ENCODE results near the gene MAST2. TPM values are rescaled to one million over a fixed set of nuclear protein-coding genes. Genes with fewer than 3 reads are reported as not detected.

Gene MAST2
- total RNA-seq, 1 donor from 2014 or later, result 63.9 TPM

- no peak overlapping the region for H3K27ac Mint-ChIP-seq (ENCODE audit: unreplicated experiment)
These were observed 266.9 kb downstream of the MAST2 start for GRCh38 chr1:46070164-46070814.

GRCh38 chr1:46072975-46073374 lies 269.6 kb downstream of the MAST2 start:
- no peak for DNase-seq (ENCODE audit: extremely low spot score, unreplicated experiment)
- no peaks in the 10 kb centered on the region for H3K27me3 Mint-ChIP-seq (ENCODE audit: unreplicated experiment)
- H3K9me3 Mint-ChIP-seq (ENCODE audit: unreplicated experiment), result no peaks in the 10 kb centered on the region

More at GRCh38 chr1:46070164-46070814, 266.9 kb downstream of the MAST2 start:
- H3K27me3 Mint-ChIP-seq (ENCODE audit: unreplicated experiment), result no peaks in the 10 kb centered on the region
- TF ChIP-seq, protein P1, sequence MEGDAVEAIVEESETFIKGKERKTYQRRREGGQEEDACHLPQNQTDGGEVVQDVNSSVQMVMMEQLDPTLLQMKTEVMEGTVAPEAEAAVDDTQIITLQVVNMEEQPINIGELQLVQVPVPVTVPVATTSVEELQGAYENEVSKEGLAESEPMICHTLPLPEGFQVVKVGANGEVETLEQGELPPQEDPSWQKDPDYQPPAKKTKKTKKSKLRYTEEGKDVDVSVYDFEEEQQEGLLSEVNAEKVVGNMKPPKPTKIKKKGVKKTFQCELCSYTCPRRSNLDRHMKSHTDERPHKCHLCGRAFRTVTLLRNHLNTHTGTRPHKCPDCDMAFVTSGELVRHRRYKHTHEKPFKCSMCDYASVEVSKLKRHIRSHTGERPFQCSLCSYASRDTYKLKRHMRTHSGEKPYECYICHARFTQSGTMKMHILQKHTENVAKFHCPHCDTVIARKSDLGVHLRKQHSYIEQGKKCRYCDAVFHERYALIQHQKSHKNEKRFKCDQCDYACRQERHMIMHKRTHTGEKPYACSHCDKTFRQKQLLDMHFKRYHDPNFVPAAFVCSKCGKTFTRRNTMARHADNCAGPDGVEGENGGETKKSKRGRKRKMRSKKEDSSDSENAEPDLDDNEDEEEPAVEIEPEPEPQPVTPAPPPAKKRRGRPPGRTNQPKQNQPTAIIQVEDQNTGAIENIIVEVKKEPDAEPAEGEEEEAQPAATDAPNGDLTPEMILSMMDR (IDR thresholded peaks at IDR 0.05), result no peak
- no peak for DNase-seq (ENCODE audit: extremely low spot score, unreplicated experiment)
- H3K4me3 Mint-ChIP-seq (ENCODE audit: unreplicated experiment), result no peak overlapping the region
- no peaks in the 10 kb centered on the region for H3K9me3 Mint-ChIP-seq (ENCODE audit: unreplicated experiment)
- H3K36me3 Mint-ChIP-seq (ENCODE audit: unreplicated experiment), result peaks cover 21% of the 10 kb centered on the region
- H3K4me1 Mint-ChIP-seq (ENCODE audit: unreplicated experiment), result peaks cover 2% of the 10 kb centered on the region

DNA sequence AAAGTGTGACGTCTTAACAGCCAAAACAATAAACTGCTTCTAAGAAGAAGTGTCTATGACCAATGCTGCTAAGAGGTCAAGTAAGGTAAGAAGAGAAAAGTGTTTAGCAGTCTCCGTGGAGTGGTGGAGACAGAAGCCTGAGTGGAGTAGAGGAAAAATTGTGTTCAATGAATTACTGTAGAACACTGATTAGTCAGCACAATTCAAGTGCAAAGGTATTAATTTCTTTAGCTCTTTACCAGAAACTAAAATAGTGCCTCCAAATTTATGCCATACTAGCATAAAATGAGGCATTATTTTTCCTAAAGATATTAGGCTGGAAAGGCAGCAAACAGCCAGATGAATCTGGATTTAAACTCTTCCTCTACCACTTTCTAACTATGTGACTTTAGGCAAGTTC lies 272.9 kb downstream of the MAST2 start:
- H3K9me3 Mint-ChIP-seq (ENCODE audit: unreplicated experiment), result no peaks in the 10 kb centered on the region
- DNase-seq (ENCODE audit: extremely low spot score, unreplicated experiment), result no peak
- no peak overlapping the region for H3K4me3 Mint-ChIP-seq (ENCODE audit: unreplicated experiment)
- H3K27ac Mint-ChIP-seq (ENCODE audit: unreplicated experiment), result no peak overlapping the region
- TF ChIP-seq, protein P1 (IDR thresholded peaks at IDR 0.05), result no peak
- peaks cover 22% of the 10 kb centered on the region for H3K36me3 Mint-ChIP-seq (ENCODE audit: unreplicated experiment)
- no peaks in the 10 kb centered on the region for H3K27me3 Mint-ChIP-seq (ENCODE audit: unreplicated experiment)
- H3K4me1 Mint-ChIP-seq (ENCODE audit: unreplicated experiment), result peaks cover 7% of the 10 kb centered on the region

More at GRCh38 chr1:46072975-46073374, 269.6 kb downstream of the MAST2 start:
- TF ChIP-seq, protein P1 (IDR thresholded peaks at IDR 0.05), result no peak
- Mint-ChIP-seq H3K36me3 (ENCODE audit: unreplicated experiment) (peaks cover 24% of the 10 kb centered on the region), H3K27ac (ENCODE audit: unreplicated experiment) (no peak overlapping the region), H3K4me3 (ENCODE audit: unreplicated experiment) (no peak overlapping the region), H3K4me1 (ENCODE audit: unreplicated experiment) (peaks cover 7% of the 10 kb centered on the region)

- Mint-ChIP-seq H3K4me3 (ENCODE audit: unreplicated experiment) (no peak overlapping the region), H3K36me3 (ENCODE audit: unreplicated experiment) (peaks cover 15% of the 10 kb centered on the region), H3K27me3 (ENCODE audit: unreplicated experiment) (no peaks in the 10 kb centered on the region), H3K9me3 (ENCODE audit: unreplicated experiment) (no peaks in the 10 kb centered on the region), H3K4me1 (ENCODE audit: unreplicated experiment) (peaks cover 7% of the 10 kb centered on the region), H3K27ac (ENCODE audit: unreplicated experiment) (peak overlapping the region; percentile 45)
- no peak for DNase-seq (ENCODE audit: extremely low spot score, unreplicated experiment)
- TF ChIP-seq, protein P1 (IDR thresholded peaks at IDR 0.05), result no peak
These were observed 274.2 kb downstream of the MAST2 start for GRCh38 chr1:46077644-46078043.

GRCh38 chr1:46080257-46080656 lies 276.8 kb downstream of the MAST2 start:
- Mint-ChIP-seq H3K9me3 (ENCODE audit: unreplicated experiment) (no peaks in the 10 kb centered on the region), H3K27ac (ENCODE audit: unreplicated experiment) (no peak overlapping the region), H3K27me3 (ENCODE audit: unreplicated experiment) (no peaks in the 10 kb centered on the region), H3K4me1 (ENCODE audit: unreplicated experiment) (peaks cover 15% of the 10 kb centered on the region), H3K4me3 (ENCODE audit: unreplicated experiment) (no peak overlapping the region), H3K36me3 (ENCODE audit: unreplicated experiment) (peaks cover 11% of the 10 kb centered on the region)
- DNase-seq (ENCODE audit: extremely low spot score, unreplicated experiment), result no peak
- TF ChIP-seq, protein P1 (IDR thresholded peaks at IDR 0.05), result no peak

Measured in osteocyte (in vitro differentiated cells).